Neuronal stem cell (in vitro differentiated cells): Measurements from ENCODE around the gene PRELID3B.

Experiments
- DNase-seq: peaks from one replicate; pipeline ENCODE4 v3.0.0-alpha.2; 2013; ENCODE audit warnings: low spot score
- H2AFZ ChIP-seq: one replicate; pipeline ENCODE4 v1.6.1; 2013; ENCODE audit warnings: mild to moderate bottlenecking, low read length, inconsistent platforms
- H2AK5ac ChIP-seq: 2 replicates; pipeline ENCODE4 v1.6.1; 2013; ENCODE audit warnings: low read depth, mild to moderate bottlenecking, inconsistent platforms, low read length, moderate library complexity, mixed read lengths
- H2BK120ac ChIP-seq: 2 replicates; pipeline ENCODE4 v1.6.1; 2013; ENCODE audit warnings: low read depth, mild to moderate bottlenecking, inconsistent platforms, low read length, moderate library complexity, mixed read lengths
- H2BK12ac ChIP-seq: one replicate; pipeline ENCODE4 v1.6.1; 2013; ENCODE audit warnings: low read length, inconsistent platforms
- H2BK15ac ChIP-seq: 2 replicates; pipeline ENCODE4 v1.6.1; 2013; ENCODE audit warnings: mild to moderate bottlenecking, low read length, inconsistent platforms, mixed read lengths
- H2BK5ac ChIP-seq: one replicate; pipeline ENCODE4 v1.6.1; 2013; ENCODE audit warnings: inconsistent platforms, mild to moderate bottlenecking, low read length, moderate library complexity
- H3K14ac ChIP-seq: one replicate; pipeline ENCODE4 v1.6.1; 2013; ENCODE audit warnings: low read length, inconsistent platforms
- H3K18ac ChIP-seq: 2 replicates; pipeline ENCODE4 v1.6.1; 2013; ENCODE audit warnings: low read length, inconsistent platforms
- H3K23ac ChIP-seq: 2 replicates; pipeline ENCODE4 v1.6.1; 2013; ENCODE audit warnings: low read depth, mild to moderate bottlenecking, mixed read lengths, low read length, inconsistent platforms; ENCODE audit not compliant: poor library complexity
- H3K27ac ChIP-seq: replicated peaks from 3 replicates; pipeline ENCODE4 v1.5.1; 2013; ENCODE audit warnings: low read length, inconsistent platforms
- H3K27me3 ChIP-seq, 3 experiments: 2 replicates each; pipeline ENCODE4 v1.6.1; 2013; ENCODE audit warnings: low read length in 3 of 3, mild to moderate bottlenecking in 2 of 3, inconsistent platforms in 1 of 3, low read depth in 1 of 3, mixed read lengths in 1 of 3, moderate library complexity in 1 of 3; ENCODE audit not compliant: control insufficient read depth in 3 of 3, insufficient read depth in 3 of 3
- H3K36me3 ChIP-seq, 2 donors: replicated peaks in 1 of 2; 2 replicates each; pipeline ENCODE4 v1.6.1; 2013; ENCODE audit warnings: low read length in 2 of 2; ENCODE audit not compliant: control insufficient read depth in 2 of 2, insufficient read depth in 2 of 2
- H3K4ac ChIP-seq: 2 replicates; pipeline ENCODE4 v1.6.1; 2013; ENCODE audit warnings: inconsistent platforms, mild to moderate bottlenecking, low read length, moderate library complexity
- H3K4me1 ChIP-seq, 2 donors: 1 replicate in 1 of 2; 2 replicates in 1 of 2; pipeline ENCODE4 v1.6.1; 2013; ENCODE audit warnings: low read length in 2 of 2, low read depth in 1 of 2; ENCODE audit not compliant: control insufficient read depth in 2 of 2, insufficient read depth in 1 of 2
- H3K4me2 ChIP-seq: one replicate; pipeline ENCODE4 v1.6.1; 2013; ENCODE audit warnings: mild to moderate bottlenecking, low read length, inconsistent platforms; ENCODE audit not compliant: insufficient read depth, poor library complexity, severe bottlenecking
- H3K4me3 ChIP-seq, 2 donors: 2 replicates each; pipeline ENCODE4 v1.5.1; 2013; ENCODE audit warnings: low read length in 2 of 2, mild to moderate bottlenecking in 2 of 2, inconsistent platforms in 1 of 2, moderate library complexity in 1 of 2
- H3K79me1 ChIP-seq: one replicate; pipeline ENCODE4 v1.6.1; 2013; ENCODE audit warnings: low read depth, mild to moderate bottlenecking, inconsistent platforms, low read length, moderate library complexity
- H3K9ac ChIP-seq: one replicate; pipeline ENCODE4 v1.6.1; 2013; ENCODE audit warnings: mild to moderate bottlenecking, low read depth, low read length, inconsistent platforms; ENCODE audit not compliant: poor library complexity
- H3K9me3 ChIP-seq, 2 donors: replicated peaks in 1 of 2; 2 replicates each; pipeline versions ENCODE3 to v1.6.1; 2013; ENCODE audit warnings: low read length in 2 of 2, mild to moderate bottlenecking in 2 of 2, inconsistent platforms in 1 of 2, low read depth in 1 of 2, mixed read lengths in 1 of 2, moderate library complexity in 1 of 2; ENCODE audit not compliant: control insufficient read depth in 2 of 2, insufficient read depth in 1 of 2
- H4K8ac ChIP-seq: one replicate; pipeline ENCODE4 v1.6.1; 2013; ENCODE audit warnings: low read depth, mild to moderate bottlenecking, inconsistent platforms, low read length, moderate library complexity
- H4K91ac ChIP-seq: one replicate; pipeline ENCODE4 v1.6.1; 2013; ENCODE audit warnings: low read length, low read depth, mild to moderate bottlenecking, inconsistent platforms; ENCODE audit not compliant: poor library complexity
- WGBS, 2 donors: extraction: QIAGEN DNeasy Blood & Tissue Kit; methylation state at CpG; one replicate each; pipeline ENCODE4 v1.1.7; 2013; ENCODE audit warnings: missing lambda C conversion rate in 2 of 2, mixed read lengths in 1 of 2; ENCODE audit not compliant: insufficient read length in 2 of 2, insufficient replicate concordance in 1 of 2; ENCODE audit errors: extremely low coverage in 2 of 2; 5-methylcytosine and 5-hydroxymethylcytosine counted together

The PRELID3B gene

DNA sequence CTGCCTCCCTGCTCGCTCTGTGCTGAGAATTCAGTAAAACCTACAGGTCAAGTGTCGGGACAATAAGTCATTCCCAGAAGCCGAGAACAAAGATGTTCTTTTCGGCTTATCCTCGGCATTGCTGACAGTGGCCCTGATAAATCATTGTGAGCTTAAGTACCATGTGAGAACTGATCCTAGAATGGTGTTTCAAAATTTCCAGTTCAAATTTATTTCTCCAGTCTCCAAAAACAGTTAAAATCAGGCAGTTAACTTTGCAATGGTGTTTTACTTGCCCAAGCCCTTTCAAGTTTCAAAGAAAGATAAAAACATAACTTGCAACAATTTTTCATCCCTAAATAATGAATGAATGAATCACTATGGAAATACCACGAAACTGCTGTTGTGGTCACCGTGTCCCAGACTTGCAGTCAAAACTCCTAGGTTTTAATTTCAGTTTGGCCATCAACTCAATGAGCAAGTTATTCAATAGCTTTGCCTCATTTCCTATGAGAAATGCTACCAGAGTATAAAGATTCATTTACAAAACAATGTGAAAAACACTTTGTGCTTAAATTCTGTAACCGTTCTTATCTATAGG lies 14.8 kb downstream of the PRELID3B start:
- H2BK12ac ChIP-seq, result no peak overlapping the region
- H3K14ac ChIP-seq, result no peak overlapping the region
- no peak overlapping the region for H2BK5ac ChIP-seq
- H3K23ac ChIP-seq, result no peak overlapping the region
- H2BK120ac ChIP-seq, result no peak overlapping the region
- H2AFZ ChIP-seq, result no peak overlapping the region
- H3K4me2 ChIP-seq, result no peak overlapping the region
- no peak overlapping the region for H4K91ac ChIP-seq
- no peak overlapping the region for H3K9ac ChIP-seq
- no peak overlapping the region for H2BK15ac ChIP-seq
- H3K18ac ChIP-seq, result no peak overlapping the region
- H3K9me3 ChIP-seq, result no peaks in the 10 kb centered on the region
- peaks cover 4 to 56% of the 10 kb centered on the region in 2 donors for H3K4me1 ChIP-seq
- H2AK5ac ChIP-seq, result no peak overlapping the region
- no peaks in the 10 kb centered on the region for H3K27me3 ChIP-seq
- H4K8ac ChIP-seq, result no peak overlapping the region
- H3K4ac ChIP-seq, result no peak overlapping the region
- no peak overlapping the region for H3K4me3 ChIP-seq
- H3K27ac ChIP-seq, result no peak overlapping the region
- no peak for DNase-seq
- no CpG with 5 or more reads among the region's 8 CpGs for WGBS, 2 donors
- peaks cover 8% of the 10 kb centered on the region for H3K79me1 ChIP-seq
- H3K36me3 ChIP-seq, result peaks cover 26 to 83% of the 10 kb centered on the region in 2 donors

DNA sequence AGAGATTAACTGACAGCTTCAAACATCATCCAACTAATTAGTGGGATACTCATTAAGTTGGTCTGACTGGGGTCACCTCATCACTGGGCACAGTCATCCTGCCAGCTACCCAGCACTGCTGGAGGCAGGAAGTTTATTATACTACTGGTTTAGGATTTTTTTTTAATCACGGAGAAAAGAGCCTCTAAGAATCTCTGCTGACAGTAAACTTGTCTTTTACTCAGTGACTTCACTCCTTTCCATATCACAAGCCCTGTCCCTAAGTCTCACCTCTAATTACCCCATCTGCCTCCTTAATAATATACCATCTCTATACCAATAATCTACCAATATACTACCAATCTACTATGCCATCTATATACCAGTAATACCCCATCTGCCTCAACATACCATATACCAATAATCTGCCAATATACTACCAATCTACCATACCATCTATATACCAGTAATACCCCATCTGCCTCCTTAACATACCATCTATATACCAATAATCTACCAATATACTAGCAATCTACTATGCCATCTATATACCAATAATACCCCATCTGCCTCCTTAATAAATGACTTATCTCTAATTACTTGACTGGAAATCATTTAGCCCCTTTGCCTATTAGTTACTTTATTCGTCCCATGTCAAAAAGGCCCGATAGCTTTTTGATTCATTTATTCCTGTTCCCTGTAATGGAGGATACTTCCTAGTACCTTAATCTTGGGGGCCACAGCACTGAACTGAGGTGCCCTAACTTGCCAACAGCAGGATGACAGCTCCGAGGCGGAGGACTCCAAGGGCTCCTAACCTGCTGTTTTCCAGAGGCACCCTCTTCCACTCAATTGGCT lies 15.5 kb downstream of the PRELID3B start:
- Histone ChIP-seq H3K27ac (no peak overlapping the region), H3K4me2 (no peak overlapping the region), H3K4ac (no peak overlapping the region), H2BK12ac (no peak overlapping the region), H3K36me3 (peaks cover 27 to 90% of the 10 kb centered on the region in 2 donors), H3K4me3 (no peak overlapping the region), H2AFZ (no peak overlapping the region), H3K79me1 (peaks cover 8% of the 10 kb centered on the region), H2BK5ac (no peak overlapping the region), H3K27me3 (no peaks in the 10 kb centered on the region), H2BK15ac (no peak overlapping the region), H4K91ac (no peak overlapping the region), H3K9ac (no peak overlapping the region), H3K23ac (no peak overlapping the region), H3K9me3 (no peaks in the 10 kb centered on the region), H2AK5ac (no peak overlapping the region), H3K4me1 (peaks cover 4 to 56% of the 10 kb centered on the region in 2 donors), H2BK120ac (no peak overlapping the region), H3K14ac (no peak overlapping the region), H4K8ac (no peak overlapping the region), H3K18ac (no peak overlapping the region)
- WGBS, 2 donors, result no CpG with 5 or more reads among the region's 5 CpGs
- DNase-seq, result no peak

DNA sequence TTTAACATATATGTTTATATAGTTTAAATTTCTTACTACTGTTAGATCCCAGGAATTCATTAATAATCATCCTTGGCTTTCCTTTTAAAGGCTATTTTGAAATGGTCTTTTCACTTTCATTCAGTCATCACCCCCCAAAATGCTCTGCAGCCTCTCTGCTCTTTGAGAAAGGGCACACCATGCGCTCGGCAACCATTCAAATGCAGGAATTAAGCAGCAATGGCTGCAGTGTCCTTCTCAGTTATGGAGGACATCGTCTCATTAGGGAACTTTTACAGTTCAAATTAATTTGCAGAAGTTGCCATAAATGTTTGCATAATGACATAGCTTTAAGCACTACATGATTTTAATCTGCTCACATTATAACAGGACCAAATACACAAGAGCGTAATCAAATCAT lies 17.1 kb downstream of the PRELID3B start:
- H3K4me3 ChIP-seq, result no peak overlapping the region

DNA sequence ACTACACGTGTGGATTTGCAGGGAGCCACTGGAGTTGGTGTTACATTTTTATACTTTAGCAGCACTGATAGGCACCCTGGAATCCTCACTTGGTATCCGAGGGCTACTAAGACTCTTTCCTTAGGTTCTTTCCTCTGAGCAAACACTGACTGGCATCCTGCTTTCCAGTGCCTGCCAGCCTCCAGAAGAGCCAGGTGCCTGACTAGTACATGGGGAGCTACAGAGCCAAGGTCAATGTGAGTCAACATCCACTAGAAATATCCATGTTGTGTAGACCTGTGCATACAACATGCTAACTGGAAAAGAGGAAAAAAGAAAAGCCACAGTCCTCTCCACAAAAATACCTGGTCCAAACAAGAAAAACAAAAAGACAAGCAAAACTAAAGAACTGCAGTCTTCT lies 17.5 kb downstream of the PRELID3B start:
- WGBS, 2 donors, result no CpG with 5 or more reads among the region's 2 CpGs
- no peak overlapping the region for H3K23ac ChIP-seq

More for the DNA sequence above, 17.1 kb downstream of the PRELID3B start:
- no peaks in the 10 kb centered on the region for H3K27me3 ChIP-seq
- no peak for DNase-seq
- H3K14ac ChIP-seq, result no peak overlapping the region
- H2BK5ac ChIP-seq, result no peak overlapping the region
- no peak overlapping the region for H2AFZ ChIP-seq
- no peaks in the 10 kb centered on the region for H3K9me3 ChIP-seq
- H2AK5ac ChIP-seq, result no peak overlapping the region
- H3K18ac ChIP-seq, result no peak overlapping the region
- no peak overlapping the region for H3K4me2 ChIP-seq
- H4K91ac ChIP-seq, result no peak overlapping the region
- no peak overlapping the region for H3K23ac ChIP-seq
- no peak overlapping the region for H2BK15ac ChIP-seq
- H2BK120ac ChIP-seq, result no peak overlapping the region
- no peak overlapping the region for H3K4ac ChIP-seq
- no CpG with 5 or more reads among the region's 4 CpGs for WGBS, 2 donors
- peaks cover 3% of the 10 kb centered on the region for H3K79me1 ChIP-seq
- H3K36me3 ChIP-seq, result peaks cover 27 to 81% of the 10 kb centered on the region in 2 donors
- no peak overlapping the region for H3K27ac ChIP-seq
- no peak overlapping the region for H4K8ac ChIP-seq
- H2BK12ac ChIP-seq, result no peak overlapping the region
- H3K4me1 ChIP-seq, result peaks cover 0 to 49% of the 10 kb centered on the region in 2 donors
- no peak overlapping the region for H3K9ac ChIP-seq

More for the DNA sequence above, 17.5 kb downstream of the PRELID3B start:
- Histone ChIP-seq H2BK120ac (no peak overlapping the region), H3K79me1 (peaks cover 3% of the 10 kb centered on the region), H4K8ac (no peak overlapping the region), H3K9me3 (no peaks in the 10 kb centered on the region), H4K91ac (no peak overlapping the region), H2BK5ac (no peak overlapping the region), H2BK15ac (no peak overlapping the region), H3K27me3 (no peaks in the 10 kb centered on the region), H2AFZ (no peak overlapping the region), H3K9ac (no peak overlapping the region), H3K4me3 (no peak overlapping the region), H3K18ac (no peak overlapping the region), H3K4me2 (no peak overlapping the region), H3K14ac (no peak overlapping the region), H2BK12ac (no peak overlapping the region), H3K4ac (no peak overlapping the region), H3K36me3 (peaks cover 26 to 77% of the 10 kb centered on the region in 2 donors), H3K27ac (no peak overlapping the region), H3K4me1 (peaks cover 0 to 44% of the 10 kb centered on the region in 2 donors), H2AK5ac (no peak overlapping the region)
- no peak for DNase-seq
